AG04450 (cell line): ENCODE results near the gene TWNK. TPM values are rescaled to one million over a fixed set of nuclear protein-coding genes. Genes with fewer than 3 reads are reported as not detected.

Experiments
- CTCF ChIA-PET: fragments of 300-600, 350-600 bp; formaldehyde crosslinking; extraction: SDS; loops from one replicate; lab custom pipeline; 2022; ENCODE audit warnings: antibody characterized with exemption, inconsistent platforms; lab: Charles Lee
- POLR2A ChIA-PET: fragments of 350-600 bp; formaldehyde crosslinking; extraction: SDS; loops from one replicate; lab custom pipeline; 2021; ENCODE audit warnings: antibody characterized with exemption, inconsistent platforms; lab: Yijun Ruan, JAX
- DNase-seq: peaks from one replicate; pipeline ENCODE4 v3.0.0-alpha.2; 2011; ENCODE audit warnings: low read depth, low spot score
- H3K27ac ChIP-seq: one replicate; pipeline ENCODE4 v1.5.1; 2012; ENCODE audit warnings: low read depth, low read length, control low read depth
- H3K27me3 ChIP-seq: one replicate; pipeline ENCODE4 v1.6.0; 2012; ENCODE audit warnings: low read length; ENCODE audit not compliant: control insufficient read depth, insufficient read depth
- H3K4me3 ChIP-seq: 2 replicates; pipeline ENCODE4 v1.5.1; 2011; ENCODE audit warnings: mild to moderate bottlenecking, low read depth, low read length, control low read depth
- H3K9me3 ChIP-seq: 2 replicates; pipeline ENCODE4 v1.5.1; 2012; ENCODE audit warnings: low read length; ENCODE audit not compliant: control insufficient read depth, insufficient read depth
- polyA plus RNA-seq: library from polyadenylated mRNA; depleted of rRNA; stranded (reverse); fragments of >200 nt; gene quantifications from 2 replicates; pipeline ENCODE4 v1.2.3, GENCODE V29; 2011
- TF ChIP-seq, protein P1 (sequence below): IDR thresholded peaks from 2 replicates; pipeline ENCODE4 v1.5.1; 2011; ENCODE audit warnings: low read depth, low read length, control low read depth, inconsistent platforms

TWNK gene
- polyA plus RNA-seq, 1 experiment = 4.3 TPM

- Histone ChIP-seq H3K4me3 (no peak overlapping the region), H3K27ac (no peak overlapping the region), H3K9me3 (no peaks in the 10 kb centered on the region), H3K27me3 (no peaks in the 10 kb centered on the region)
- TF ChIP-seq, protein P1, sequence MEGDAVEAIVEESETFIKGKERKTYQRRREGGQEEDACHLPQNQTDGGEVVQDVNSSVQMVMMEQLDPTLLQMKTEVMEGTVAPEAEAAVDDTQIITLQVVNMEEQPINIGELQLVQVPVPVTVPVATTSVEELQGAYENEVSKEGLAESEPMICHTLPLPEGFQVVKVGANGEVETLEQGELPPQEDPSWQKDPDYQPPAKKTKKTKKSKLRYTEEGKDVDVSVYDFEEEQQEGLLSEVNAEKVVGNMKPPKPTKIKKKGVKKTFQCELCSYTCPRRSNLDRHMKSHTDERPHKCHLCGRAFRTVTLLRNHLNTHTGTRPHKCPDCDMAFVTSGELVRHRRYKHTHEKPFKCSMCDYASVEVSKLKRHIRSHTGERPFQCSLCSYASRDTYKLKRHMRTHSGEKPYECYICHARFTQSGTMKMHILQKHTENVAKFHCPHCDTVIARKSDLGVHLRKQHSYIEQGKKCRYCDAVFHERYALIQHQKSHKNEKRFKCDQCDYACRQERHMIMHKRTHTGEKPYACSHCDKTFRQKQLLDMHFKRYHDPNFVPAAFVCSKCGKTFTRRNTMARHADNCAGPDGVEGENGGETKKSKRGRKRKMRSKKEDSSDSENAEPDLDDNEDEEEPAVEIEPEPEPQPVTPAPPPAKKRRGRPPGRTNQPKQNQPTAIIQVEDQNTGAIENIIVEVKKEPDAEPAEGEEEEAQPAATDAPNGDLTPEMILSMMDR = no peak
- ChIA-PET POLR2A (no interaction called here), CTCF (no interaction called here)
- DNase-seq = no peak
These were observed 41.6 kb upstream of the TWNK start for GRCh38 chr10:100945754-100946153.

DNA sequence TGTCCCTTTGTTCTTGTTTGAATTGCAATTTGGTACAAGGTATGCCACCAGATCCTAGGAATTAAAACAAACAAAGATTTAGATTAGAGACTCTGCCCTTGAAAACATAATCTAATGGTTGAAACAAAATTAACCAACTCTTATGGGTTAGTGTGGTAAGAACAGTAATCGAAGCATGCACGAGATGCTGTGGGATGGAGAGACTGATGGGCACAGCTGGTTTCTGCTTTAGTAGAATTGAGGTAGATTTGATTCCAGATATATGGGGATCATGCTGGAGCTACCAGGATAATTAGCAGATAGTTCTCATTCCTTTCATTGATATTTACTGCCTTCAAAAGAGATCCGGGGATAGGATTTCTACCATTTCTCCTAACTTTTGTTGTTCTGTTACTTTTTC lies 38.4 kb upstream of the TWNK start:
- ChIA-PET POLR2A (no interaction called here), CTCF (interaction anchor here (1.6 kb wide), 1 partner anchor 71 kb away, joined by 4 read pairs; no protein-coding TSS in a partner anchor)
- TF ChIP-seq, protein P1 = no peak
- Histone ChIP-seq H3K27ac (no peak overlapping the region), H3K9me3 (no peaks in the 10 kb centered on the region), H3K27me3 (no peaks in the 10 kb centered on the region), H3K4me3 (no peak overlapping the region)
- DNase-seq = no peak

DNA sequence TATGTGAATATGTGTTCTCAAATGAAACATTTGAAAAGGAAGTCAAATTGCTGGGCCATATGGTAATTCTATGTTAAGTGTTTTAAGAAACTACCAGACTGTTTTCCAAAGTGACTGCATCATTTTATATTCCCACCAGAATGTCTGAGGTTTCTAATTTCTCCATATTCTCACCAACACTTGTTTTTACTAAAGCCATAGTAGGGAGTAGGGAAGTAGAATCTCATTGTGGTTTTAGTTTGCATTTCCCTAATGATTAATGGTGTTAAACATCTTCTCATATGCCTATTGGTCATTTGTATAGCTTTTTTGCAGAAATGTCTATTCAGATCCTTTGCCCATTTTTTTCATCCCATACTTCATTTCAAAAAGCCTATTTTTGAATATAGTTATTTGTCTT lies 27.1 kb upstream of the TWNK start:
- DNase-seq = no peak
- H3K27ac ChIP-seq = no peak overlapping the region
- no peaks in the 10 kb centered on the region for H3K9me3 ChIP-seq
- H3K27me3 ChIP-seq = no peaks in the 10 kb centered on the region
- ChIA-PET CTCF (no interaction called here), POLR2A (no interaction called here)
- no peak overlapping the region for H3K4me3 ChIP-seq
- TF ChIP-seq, protein P1 = no peak

GRCh38 chr10:100962351-100963080 lies 24.8 kb upstream of the TWNK start:
- no peak for DNase-seq
- H3K4me3 ChIP-seq = no peak overlapping the region
- CTCF ChIA-PET = interaction anchor here (0.9 kb wide), 1 partner anchor 51 kb away, joined by 3 read pairs; no protein-coding TSS in a partner anchor
- POLR2A ChIA-PET = no interaction called here
- TF ChIP-seq, protein P1 = no peak
- H3K27ac ChIP-seq = no peak overlapping the region
- no peaks in the 10 kb centered on the region for H3K27me3 ChIP-seq
- no peaks in the 10 kb centered on the region for H3K9me3 ChIP-seq

DNA sequence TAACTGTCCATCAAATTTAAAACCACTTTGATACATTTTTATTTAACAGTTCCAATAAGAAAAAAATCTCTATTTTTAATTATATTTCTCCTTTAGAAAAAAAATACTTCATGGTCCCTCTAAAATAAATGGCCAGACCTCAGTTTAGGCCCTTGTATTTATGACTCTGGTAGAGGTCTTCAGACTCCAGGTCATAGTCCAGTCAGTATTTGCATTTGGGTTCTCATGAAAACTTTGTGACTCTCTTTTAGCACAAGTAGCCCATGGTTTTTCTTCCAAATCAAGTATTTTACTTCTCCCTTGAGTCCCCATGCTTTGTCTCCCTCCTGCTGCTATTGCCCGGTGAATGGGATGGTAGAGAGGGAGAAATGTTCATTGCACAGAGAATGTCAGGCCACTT lies 23.5 kb upstream of the TWNK start:
- Histone ChIP-seq H3K9me3 (no peaks in the 10 kb centered on the region), H3K27me3 (no peaks in the 10 kb centered on the region), H3K4me3 (no peak overlapping the region), H3K27ac (no peak overlapping the region)
- TF ChIP-seq, protein P1 = no peak
- CTCF ChIA-PET = interaction anchor here (1.5 kb wide), 1 partner anchor 51 kb away, joined by 3 read pairs; no protein-coding TSS in a partner anchor
- POLR2A ChIA-PET = no interaction called here
- DNase-seq = no peak
